ENCODE measurements around the gene METTL1. TPM values are rescaled to one million over a fixed set of nuclear protein-coding genes. Genes with fewer than 3 reads are reported as not detected.

Gene METTL1
- total and polyA plus RNA-seq, 8 donors = 4.4 to 37.9 (median 15.4) TPM

DNA sequence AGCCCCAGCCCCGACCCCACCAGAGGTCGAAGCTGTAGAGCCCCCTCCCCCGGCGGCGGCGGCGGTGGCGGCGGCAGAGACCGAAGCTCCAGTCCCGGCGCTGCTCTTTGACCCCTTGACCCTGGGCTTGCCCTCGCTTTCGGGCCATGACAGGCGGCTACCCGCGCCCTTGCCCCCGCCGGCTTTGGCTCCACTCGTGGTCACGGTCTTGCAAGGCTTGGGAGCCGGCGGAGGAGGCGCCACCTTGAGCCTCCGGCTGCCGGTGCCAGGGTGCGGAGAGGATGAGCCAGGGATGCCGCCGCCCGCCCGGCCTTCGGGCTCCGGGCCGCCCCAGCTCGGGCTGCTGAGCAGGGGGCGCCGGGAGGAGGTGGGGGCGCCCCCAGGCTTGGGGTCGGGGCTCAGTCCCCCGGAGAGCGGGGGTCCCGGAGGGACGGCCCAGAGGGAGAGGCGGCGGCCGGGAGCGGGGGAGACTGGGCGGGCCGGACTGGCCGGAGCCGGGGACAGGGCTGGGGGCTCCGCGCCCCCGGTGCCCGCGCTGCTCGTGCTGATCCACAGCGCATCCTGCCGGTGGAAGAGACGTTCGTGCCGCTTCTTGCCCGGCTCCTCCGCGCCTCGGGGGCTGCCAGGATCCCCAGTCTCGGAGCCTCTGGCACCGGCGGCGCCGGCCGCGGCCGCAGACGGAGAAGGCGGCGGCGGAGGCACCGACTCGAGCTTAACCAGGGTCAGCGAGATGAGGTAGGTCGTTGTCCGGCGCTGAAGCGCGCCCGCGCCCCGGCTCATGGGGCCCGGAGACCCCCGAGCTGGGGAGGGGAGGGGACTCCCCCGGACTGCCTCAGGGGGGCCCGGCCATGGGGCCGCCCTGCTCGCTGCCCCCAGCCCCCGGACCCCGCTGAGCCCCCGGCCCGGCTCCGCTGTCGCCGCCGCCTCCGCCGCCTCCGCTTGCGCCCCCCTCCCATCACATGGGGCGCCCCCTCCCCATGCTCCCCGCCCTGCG, 34.1 kb downstream of the METTL1 start:
- peaks cover 32 to 60% (median 41%) of the 10 kb centered on the region in 4 donors for H3K4me1 ChIP-seq
- intact Hi-C loops (cut with DNase I; ENCODE audit: low total_unique reads) = no loop called here
- H3K36me3 ChIP-seq = peaks cover 0 to 18% (median under 1%) of the 10 kb centered on the region in 4 donors
- H3K9me3 ChIP-seq = no peaks in the 10 kb centered on the region
- DNase-seq = peak in 1 of 2 donors; percentile 67
- TF ChIP-seq POLR2A (IDR thresholded peaks at IDR 0.05) = no peak
- no peak for TF ChIP-seq EP300 (IDR thresholded peaks at IDR 0.05)
- no peak for TF ChIP-seq POLR2AphosphoS5 (IDR thresholded peaks at IDR 0.05)
- TF ChIP-seq, protein P1, sequence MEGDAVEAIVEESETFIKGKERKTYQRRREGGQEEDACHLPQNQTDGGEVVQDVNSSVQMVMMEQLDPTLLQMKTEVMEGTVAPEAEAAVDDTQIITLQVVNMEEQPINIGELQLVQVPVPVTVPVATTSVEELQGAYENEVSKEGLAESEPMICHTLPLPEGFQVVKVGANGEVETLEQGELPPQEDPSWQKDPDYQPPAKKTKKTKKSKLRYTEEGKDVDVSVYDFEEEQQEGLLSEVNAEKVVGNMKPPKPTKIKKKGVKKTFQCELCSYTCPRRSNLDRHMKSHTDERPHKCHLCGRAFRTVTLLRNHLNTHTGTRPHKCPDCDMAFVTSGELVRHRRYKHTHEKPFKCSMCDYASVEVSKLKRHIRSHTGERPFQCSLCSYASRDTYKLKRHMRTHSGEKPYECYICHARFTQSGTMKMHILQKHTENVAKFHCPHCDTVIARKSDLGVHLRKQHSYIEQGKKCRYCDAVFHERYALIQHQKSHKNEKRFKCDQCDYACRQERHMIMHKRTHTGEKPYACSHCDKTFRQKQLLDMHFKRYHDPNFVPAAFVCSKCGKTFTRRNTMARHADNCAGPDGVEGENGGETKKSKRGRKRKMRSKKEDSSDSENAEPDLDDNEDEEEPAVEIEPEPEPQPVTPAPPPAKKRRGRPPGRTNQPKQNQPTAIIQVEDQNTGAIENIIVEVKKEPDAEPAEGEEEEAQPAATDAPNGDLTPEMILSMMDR (IDR thresholded peaks at IDR 0.05) = no peak
- WGBS, 5 donors = 13 to 31% (median 25%) methylated on average over 12 to 110 of the region's 110 CpGs
- H3K27me3 ChIP-seq = peaks cover 16 to 100% (median 62%) of the 10 kb centered on the region in 3 donors
- peak overlapping the region; percentile 30 to 48 (median 38) for H3K4me3 ChIP-seq
- H3K27ac ChIP-seq = no peak overlapping the region

DNA sequence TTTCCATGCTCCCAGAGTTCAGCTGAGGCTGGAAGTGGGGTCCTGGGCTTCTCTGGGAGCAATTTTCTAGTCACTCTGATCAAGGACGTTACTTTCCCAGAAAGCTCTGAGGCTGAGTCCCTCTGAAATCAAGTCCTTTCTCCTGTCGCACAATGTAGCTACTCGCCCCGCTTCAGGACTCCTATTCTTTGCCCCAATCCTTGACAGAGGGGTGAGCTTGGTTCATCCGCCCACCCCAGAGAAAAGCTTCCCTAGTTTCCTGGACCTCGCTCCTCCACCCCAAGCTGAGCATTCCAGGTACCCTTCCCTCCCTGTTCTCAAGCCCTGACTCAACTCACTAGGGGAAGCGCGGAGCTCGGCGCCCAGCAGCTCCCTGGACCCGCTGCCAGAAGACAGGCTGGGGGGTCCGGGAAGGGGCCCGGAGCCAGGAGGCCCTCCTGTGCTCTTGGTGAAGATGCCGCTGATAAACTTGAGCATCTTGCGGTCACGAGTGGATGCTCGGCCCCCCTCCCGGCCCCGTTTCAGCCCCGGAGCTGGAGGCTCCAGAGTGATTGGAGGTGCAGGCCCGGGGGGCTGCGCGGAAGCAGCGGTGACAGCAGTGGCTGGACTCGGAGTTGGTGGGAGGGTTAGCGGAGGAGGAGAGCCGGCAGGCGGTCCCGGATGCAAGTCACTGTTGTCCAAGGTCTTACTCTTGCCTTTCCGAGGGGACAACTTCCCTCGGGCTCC, 35.0 kb downstream of the METTL1 start:
- no peak for DNase-seq
- Histone ChIP-seq H3K4me3 (peak overlapping the region in 3 of 4 donors; percentile 37 to 48 (median 38)), H3K27me3 (peaks cover 16 to 97% (median 62%) of the 10 kb centered on the region in 3 donors), H3K36me3 (peaks cover 0 to 26% (median 2%) of the 10 kb centered on the region in 4 donors), H3K4me1 (peaks cover 32 to 53% (median 41%) of the 10 kb centered on the region in 4 donors), H3K9me3 (no peaks in the 10 kb centered on the region), H3K27ac (no peak overlapping the region)
- TF ChIP-seq EP300 (IDR thresholded peaks at IDR 0.05) (no peak), POLR2AphosphoS5 (IDR thresholded peaks at IDR 0.05) (no peak), POLR2A (IDR thresholded peaks at IDR 0.05) (no peak)
- TF ChIP-seq, protein P1 (IDR thresholded peaks at IDR 0.05) = no peak
- 12 to 26% (median 20%) methylated on average over 26 to 31 of the region's 31 CpGs for WGBS, 5 donors
- intact Hi-C loops (cut with DNase I; ENCODE audit: low total_unique reads) = no loop called here

DNA sequence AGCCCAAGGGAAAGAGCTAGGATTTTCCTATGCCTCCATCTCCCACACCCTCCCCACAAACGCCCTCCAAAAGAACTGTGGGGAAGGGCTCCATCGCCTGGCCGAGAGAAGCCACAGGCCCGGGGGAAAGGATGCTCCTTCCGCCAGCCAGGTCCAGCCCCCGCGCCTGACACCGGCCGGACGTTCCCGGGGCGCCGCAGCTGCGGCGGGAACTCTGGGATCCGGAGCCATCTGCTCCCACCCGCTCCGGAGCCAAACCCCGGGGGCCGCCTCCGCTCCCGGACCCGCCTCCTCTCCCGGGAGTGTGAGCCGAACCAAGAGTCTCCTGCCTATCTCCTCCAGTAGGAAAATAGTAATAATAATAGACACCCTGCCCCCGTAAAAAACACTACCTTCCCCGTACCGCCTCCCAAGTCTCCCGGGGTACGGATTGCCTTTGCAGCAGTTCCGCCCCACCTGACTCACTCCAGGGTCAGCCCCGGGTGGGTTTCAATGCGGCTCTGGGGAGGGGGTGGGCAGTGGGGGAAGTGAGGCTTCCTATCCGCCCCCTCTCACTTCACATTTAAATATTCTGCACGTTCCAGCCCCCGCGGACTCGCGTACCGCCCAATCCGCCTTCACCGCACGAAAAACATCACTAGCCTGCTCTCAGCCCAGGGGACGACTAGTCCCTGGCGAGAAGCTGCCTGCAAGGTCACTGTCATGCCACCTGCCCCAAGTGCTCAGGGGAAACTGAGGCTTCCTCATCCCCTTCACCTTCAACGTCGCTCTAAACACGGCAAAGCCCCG, 35.8 kb downstream of the METTL1 start:
- DNase-seq = peak in 1 of 2 donors; percentile 74
- Histone ChIP-seq H3K9me3 (no peaks in the 10 kb centered on the region), H3K4me3 (peak overlapping the region in 2 of 4 donors; percentile 11 to 13), H3K4me1 (peaks cover 32 to 53% (median 41%) of the 10 kb centered on the region in 4 donors), H3K27me3 (peaks cover 16 to 96% (median 62%) of the 10 kb centered on the region in 3 donors), H3K27ac (no peak overlapping the region), H3K36me3 (peaks cover 0 to 31% (median 2%) of the 10 kb centered on the region in 4 donors)
- 15 to 36% (median 21%) methylated on average over 41 to 49 of the region's 49 CpGs for WGBS, 5 donors
- intact Hi-C loops (cut with DNase I; ENCODE audit: low total_unique reads) = no loop called here
- TF ChIP-seq POLR2A (IDR thresholded peaks at IDR 0.05) (no peak), EP300 (IDR thresholded peaks at IDR 0.05) (no peak), POLR2AphosphoS5 (IDR thresholded peaks at IDR 0.05) (no peak)
- TF ChIP-seq, protein P1 (IDR thresholded peaks at IDR 0.05) = no peak
